HG03097 (cell line): ENCODE measurements around the gene MYLK.

Experiments used
- ATAC-seq: cut with Tn5 transposase; IDR thresholded peaks from one replicate; pipeline ENCODE4 v1.9.1; 2021; ENCODE audit not compliant: unreplicated experiment, low FRiP score

Gene MYLK

GRCh38 chr3:123877466-123877865, 6.7 kb downstream of the MYLK start:
- ATAC-seq = no peak

GRCh38 chr3:123876858-123877257, 7.3 kb downstream of the MYLK start:
- no peak for ATAC-seq

- ATAC-seq = no peak
Measured at GRCh38 chr3:123872621-123873020, 11.5 kb downstream of the MYLK start.

GRCh38 chr3:123871946-123872345, 12.2 kb downstream of the MYLK start:
- no peak for ATAC-seq

- ATAC-seq = no peak
Measured at GRCh38 chr3:123870033-123870432, 14.1 kb downstream of the MYLK start.

GRCh38 chr3:123869165-123869564, 15.0 kb downstream of the MYLK start:
- ATAC-seq = no peak

- ATAC-seq = no peak
Measured at GRCh38 chr3:123864706-123865105, 19.4 kb downstream of the MYLK start.

- no peak for ATAC-seq
Measured at GRCh38 chr3:123862152-123862551, 22.0 kb downstream of the MYLK start.

GRCh38 chr3:123861081-123861836, 22.9 kb downstream of the MYLK start:
- no peak for ATAC-seq

GRCh38 chr3:123859177-123859576, 25.0 kb downstream of the MYLK start:
- no peak for ATAC-seq

GRCh38 chr3:123854905-123855304, 29.2 kb downstream of the MYLK start:
- ATAC-seq = no peak

- ATAC-seq = no peak
Measured at GRCh38 chr3:123853686-123854372, 30.3 kb downstream of the MYLK start.

GRCh38 chr3:123847209-123847608, 36.9 kb downstream of the MYLK start:
- ATAC-seq = no peak

GRCh38 chr3:123843668-123844067, 40.5 kb downstream of the MYLK start:
- ATAC-seq = no peak

- no peak for ATAC-seq
Measured at GRCh38 chr3:123842711-123843110, 41.4 kb downstream of the MYLK start.

- ATAC-seq = no peak
Measured at GRCh38 chr3:123841476-123842238, 42.5 kb downstream of the MYLK start.

GRCh38 chr3:123840961-123841360, 43.2 kb downstream of the MYLK start:
- ATAC-seq = no peak

GRCh38 chr3:123837858-123838257, 46.3 kb downstream of the MYLK start:
- no peak for ATAC-seq

- ATAC-seq = no peak
Measured at GRCh38 chr3:123834631-123835030, 49.5 kb downstream of the MYLK start.

GRCh38 chr3:123833398-123833785, 50.7 kb downstream of the MYLK start:
- no peak for ATAC-seq

GRCh38 chr3:123832692-123833397, 51.3 kb downstream of the MYLK start:
- no peak for ATAC-seq
